ENCODE results near the gene WWOX.
"Not testable (repeated sequence)": the region's sequence is repeated elsewhere in the genome, so short reads cannot be mapped to it uniquely, and the experiment has no call there.

WWOX gene

GRCh38 chr16:78596348-78596995 is 497.0 kb downstream of the WWOX start:
- DNase-seq: no peak

- no peak for DNase-seq
Measured at GRCh38 chr16:78596996-78597422, 497.6 kb downstream of the WWOX start.

GRCh38 chr16:78597809-78598570 is 498.5 kb downstream of the WWOX start:
- no peak for DNase-seq

GRCh38 chr16:78599271-78599670 is 499.8 kb downstream of the WWOX start:
- no peak for DNase-seq

GRCh38 chr16:78604423-78605062 is 505.1 kb downstream of the WWOX start:
- DNase-seq: not testable (repeated sequence)

- DNase-seq: no peak
Measured at GRCh38 chr16:78605548-78606101, 506.2 kb downstream of the WWOX start.

GRCh38 chr16:78606545-78606944 is 507.1 kb downstream of the WWOX start:
- no peak for DNase-seq

- no peak for DNase-seq
Measured at GRCh38 chr16:78607022-78607421, 507.6 kb downstream of the WWOX start.

GRCh38 chr16:78607465-78607864 is 508.0 kb downstream of the WWOX start:
- DNase-seq: no peak

- DNase-seq: no peak
Measured at GRCh38 chr16:78608305-78608776, 508.9 kb downstream of the WWOX start.

- no peak for DNase-seq
Measured at GRCh38 chr16:78609402-78610274, 510.2 kb downstream of the WWOX start.

GRCh38 chr16:78611318-78611717 is 511.9 kb downstream of the WWOX start:
- no peak for DNase-seq

GRCh38 chr16:78619811-78620210 is 520.4 kb downstream of the WWOX start:
- DNase-seq: no peak

- DNase-seq: no peak
Measured at GRCh38 chr16:78620291-78620690, 520.8 kb downstream of the WWOX start.

GRCh38 chr16:78623796-78624195 is 524.3 kb downstream of the WWOX start:
- no peak for DNase-seq

- no peak for DNase-seq
Measured at GRCh38 chr16:78624366-78624765, 524.9 kb downstream of the WWOX start.

GRCh38 chr16:78628461-78629045 is 529.1 kb downstream of the WWOX start:
- DNase-seq: no peak

GRCh38 chr16:78629173-78629572 is 529.7 kb downstream of the WWOX start:
- no peak for DNase-seq

GRCh38 chr16:78630102-78630501 is 530.6 kb downstream of the WWOX start:
- no peak for DNase-seq

GRCh38 chr16:78633551-78633950 is 534.1 kb downstream of the WWOX start:
- no peak for DNase-seq

- DNase-seq: no peak
Measured at GRCh38 chr16:78635807-78636206, 536.4 kb downstream of the WWOX start.

GRCh38 chr16:78638371-78638770 is 538.9 kb downstream of the WWOX start:
- DNase-seq: peak; percentile 68
